Fibroblast of gingiva (primary cell): ENCODE results near the gene DNLZ.

ENCODE experiments used
- DNase-seq: peaks from one replicate; pipeline ENCODE4 v3.0.0-alpha.2; 2011; ENCODE audit warnings: low read depth

The DNLZ gene

GRCh38 chr9:136375096-136375495, 11.6 kb upstream of the DNLZ start:
- DNase-seq: no peak

- DNase-seq: no peak
Measured at GRCh38 chr9:136374183-136374575, 10.6 kb upstream of the DNLZ start.

GRCh38 chr9:136373300-136374182, 10.0 kb upstream of the DNLZ start, which contains the start of gene CARD9:
TSS of gene CARD9 (minus strand) at chr9:136373669. CDS start at chr9:136372078, 1,591 bp downstream.
- DNase-seq: no peak

- peak; percentile 81 for DNase-seq
Measured at GRCh38 chr9:136372561-136373299, 9.2 kb upstream of the DNLZ start.

GRCh38 chr9:136372006-136372405, 8.5 kb upstream of the DNLZ start:
- no peak for DNase-seq

- no peak for DNase-seq
Measured at GRCh38 chr9:136371533-136371880, 8.0 kb upstream of the DNLZ start.

- DNase-seq: no peak
Measured at GRCh38 chr9:136370687-136371532, 7.4 kb upstream of the DNLZ start.

- no peak for DNase-seq
Measured at GRCh38 chr9:136370037-136370436, 6.5 kb upstream of the DNLZ start.

GRCh38 chr9:136368190-136368589, 4.6 kb upstream of the DNLZ start:
- DNase-seq: no peak

- no peak for DNase-seq
Measured at GRCh38 chr9:136367296-136368145, 4.0 kb upstream of the DNLZ start.

- no peak for DNase-seq
Measured at GRCh38 chr9:136366826-136367225, 3.3 kb upstream of the DNLZ start.

GRCh38 chr9:136365775-136366222, 2.3 kb upstream of the DNLZ start:
- DNase-seq: no peak

GRCh38 chr9:136364942-136365774, 1.6 kb upstream of the DNLZ start:
- no peak for DNase-seq

- no peak for DNase-seq
Measured at GRCh38 chr9:136363949-136364748, 605 bp upstream of the DNLZ start.

- no peak for DNase-seq
Measured at GRCh38 chr9:136362450-136362784, 1.1 kb downstream of the DNLZ start.

GRCh38 chr9:136361754-136362449, 1.6 kb downstream of the DNLZ start:
- peak; percentile 53 for DNase-seq

GRCh38 chr9:136361047-136361753, 2.3 kb downstream of the DNLZ start:
- peak; percentile 40 for DNase-seq
